HEK293 (cell line): ENCODE data around the gene CAMP.

Experiments used
- CTCF ChIP-seq: fragments of 450-650 bp; formaldehyde crosslinking; IDR thresholded peaks from 2 replicates; pipeline ENCODE4 v1.5.1; 2016; ENCODE audit warnings: missing biosample characterization, missing genetic modification characterization
- ZNF133 ChIP-seq: fragments of 450-650 bp; formaldehyde crosslinking; IDR thresholded peaks from 2 replicates; pipeline ENCODE4 v1.5.1; 2016; ENCODE audit warnings: missing biosample characterization, missing genetic modification characterization

GRCh38 chr3:48208076-48208475, 15.2 kb upstream of the CAMP start:
- TF ChIP-seq CTCF (tag by site-specific recombination) (no peak), ZNF133 (tag by site-specific recombination) (no peak)
